COR-L47 (cell line): ENCODE measurements around the gene NLRX1.
"Not testable (repeated sequence)": the region's sequence is repeated elsewhere in the genome, so short reads cannot be mapped to it uniquely, and the experiment has no call there.

ENCODE experiments used
- DNase-seq: peaks from one replicate; lab custom pipeline; 2025; lab: John Stamatoyannopoulos, UW

The NLRX1 gene

DNA sequence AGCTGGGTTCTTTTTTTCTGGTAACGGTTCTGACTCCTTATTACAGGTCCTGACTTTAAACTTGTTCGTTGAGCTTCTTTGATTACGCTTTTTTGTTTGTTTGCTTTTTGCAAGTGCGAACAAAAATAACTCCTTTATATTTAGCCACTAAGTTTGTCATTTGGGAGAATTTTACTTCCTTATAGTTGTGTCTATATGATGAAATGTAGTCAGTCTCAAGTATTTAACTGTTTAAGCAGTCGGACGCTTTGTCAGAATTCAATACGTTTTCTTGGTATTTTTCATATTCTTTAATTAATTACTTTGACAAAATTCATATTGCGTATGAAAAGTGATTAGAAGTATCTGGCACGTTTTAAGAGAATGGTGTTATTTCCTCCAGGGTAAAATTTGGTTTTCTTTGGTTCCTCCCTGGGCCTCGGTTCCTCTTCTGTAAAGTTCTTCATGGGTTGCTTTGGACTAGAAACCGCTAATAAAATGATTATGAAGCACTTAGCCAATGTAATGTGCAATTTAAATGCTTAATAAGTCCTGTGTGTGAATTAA is 39.0 kb downstream of the NLRX1 start:
- no peak for DNase-seq

DNA sequence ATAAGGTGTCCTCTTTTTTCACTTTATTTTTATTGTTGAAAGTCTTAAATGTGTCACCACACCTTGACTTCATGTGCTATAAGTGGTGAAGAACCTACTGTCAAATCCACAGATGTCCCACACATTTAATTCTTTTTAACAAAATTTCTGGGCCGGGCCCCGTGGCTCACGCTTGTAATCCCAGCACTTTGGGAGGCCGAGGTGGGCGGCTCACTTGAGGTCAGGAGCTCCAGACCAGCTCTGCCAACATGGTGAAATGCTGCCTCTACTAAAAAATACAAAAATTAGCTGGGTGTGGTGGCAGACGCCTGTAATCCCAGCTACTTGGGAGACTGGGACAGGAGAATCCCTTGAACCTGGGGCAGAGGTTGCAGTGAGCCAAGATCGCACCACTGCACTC is 40.7 kb downstream of the NLRX1 start:
- no peak for DNase-seq

DNA sequence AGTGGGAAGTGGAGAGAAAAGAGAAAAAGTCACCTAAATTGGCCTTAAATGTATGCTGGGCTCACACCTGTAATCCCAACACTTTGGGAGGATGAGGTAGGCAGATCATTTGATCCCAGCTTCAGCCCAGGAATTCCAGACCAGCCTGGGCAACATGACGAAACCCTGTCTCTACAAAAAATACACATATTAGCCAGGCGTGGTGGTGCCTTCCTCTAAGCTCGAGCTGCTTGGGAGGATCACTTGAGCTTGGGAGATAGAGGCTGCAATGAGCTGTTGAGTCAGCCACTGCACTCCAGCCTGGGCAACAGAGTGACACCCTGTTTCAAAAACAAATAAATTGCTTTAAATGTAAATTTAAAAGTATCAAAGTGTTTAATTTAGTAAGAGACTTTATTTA is 41.5 kb downstream of the NLRX1 start:
- DNase-seq, result no peak

- DNase-seq, result no peak
Measured at GRCh38 chr11:119218141-119218878, 49.8 kb downstream of the NLRX1 start.

- peak; percentile 15 for DNase-seq
Measured at GRCh38 chr11:119222308-119222707, 53.8 kb downstream of the NLRX1 start.

DNA sequence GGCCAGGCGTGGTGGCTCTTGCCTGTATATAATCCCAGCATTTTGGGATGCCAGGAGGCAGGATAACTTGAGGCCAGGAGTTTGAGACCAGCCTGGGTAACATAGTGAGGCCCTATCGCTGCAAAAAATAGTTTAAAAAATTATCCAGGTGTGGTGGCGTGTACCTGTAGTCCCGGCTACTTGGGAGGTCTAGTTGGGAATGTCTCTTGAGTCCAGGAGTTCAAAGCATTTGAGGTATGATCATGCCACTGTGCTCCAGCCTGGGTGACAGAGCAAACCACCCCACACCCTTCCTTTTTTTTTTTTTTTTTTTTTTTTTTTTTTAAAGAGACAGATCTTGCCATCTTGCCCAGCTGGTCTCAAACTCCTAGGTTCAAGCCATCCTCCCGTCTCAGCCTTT is 54.4 kb downstream of the NLRX1 start:
- DNase-seq, result no peak

DNA sequence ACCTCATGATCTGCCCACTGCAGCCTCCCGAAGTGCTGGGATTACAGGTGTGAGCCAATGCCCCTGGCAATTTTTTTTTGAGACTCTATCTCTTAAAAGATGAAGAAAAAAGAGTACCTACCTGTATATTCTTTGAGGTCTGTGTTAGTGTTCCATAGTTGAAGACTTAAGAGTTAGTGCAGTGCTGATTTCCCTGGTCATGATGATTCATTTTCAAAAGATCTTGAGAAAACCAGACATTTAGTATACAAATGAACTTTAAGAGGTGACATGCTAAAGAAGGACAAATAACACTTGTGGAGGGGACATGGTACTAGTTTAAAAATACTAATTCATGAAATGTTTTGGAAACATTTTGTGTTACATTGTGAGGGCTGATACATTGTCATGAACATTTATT is 55.3 kb downstream of the NLRX1 start:
- DNase-seq, result no peak

GRCh38 chr11:119228535-119229287 is 60.2 kb downstream of the NLRX1 start:
- not testable (repeated sequence) for DNase-seq

DNA sequence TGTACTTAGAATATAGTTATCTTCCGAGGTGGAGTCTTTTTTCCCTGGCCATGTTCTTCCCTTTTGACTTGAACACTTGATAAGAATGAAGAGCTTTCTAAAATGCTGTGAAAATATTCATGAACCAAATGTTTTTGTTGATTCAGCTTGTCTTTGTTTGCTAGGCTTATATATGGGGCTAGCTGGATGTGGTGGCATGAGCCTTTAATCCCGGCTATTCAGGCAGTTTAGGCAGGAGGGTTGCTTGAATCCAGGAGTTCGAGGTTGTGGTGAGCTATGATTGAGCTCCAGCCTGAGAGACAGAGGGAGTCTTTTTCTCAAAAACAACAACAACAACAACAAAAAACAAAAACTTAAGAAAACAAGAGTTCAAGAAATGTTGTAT is 60.8 kb downstream of the NLRX1 start:
- no peak for DNase-seq

DNA sequence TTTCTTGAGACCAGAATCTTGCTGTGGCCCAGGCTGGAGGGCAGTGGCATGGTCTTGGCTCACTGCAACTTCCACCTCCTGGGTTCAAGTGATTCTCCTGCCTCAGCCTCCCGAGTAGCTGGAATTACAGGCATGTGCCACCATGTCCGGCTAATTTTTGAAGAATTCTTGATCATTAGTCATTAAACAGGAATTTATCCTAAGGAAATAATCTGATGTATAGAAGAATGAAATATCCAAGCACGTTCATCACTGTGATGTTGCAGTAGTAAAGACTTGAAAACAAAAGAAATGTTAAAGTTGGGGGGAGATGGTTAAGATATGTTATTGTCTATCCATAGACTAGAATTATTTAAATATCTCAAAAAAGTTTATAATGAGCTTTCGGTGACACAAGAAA is 61.2 kb downstream of the NLRX1 start:
- DNase-seq, result no peak
